ENCODE data around the gene KCNQ1OT1. TPM values are rescaled to one million over a fixed set of nuclear protein-coding genes. Genes with fewer than 3 reads are reported as not detected.

Gene KCNQ1OT1
- total and polyA plus RNA-seq, 9 of the 15 experiments (the other 6 are each of a cell fraction or from before 2014, with no cell fraction given), result 0.04 to 2.3 (median 0.74) TPM

DNA sequence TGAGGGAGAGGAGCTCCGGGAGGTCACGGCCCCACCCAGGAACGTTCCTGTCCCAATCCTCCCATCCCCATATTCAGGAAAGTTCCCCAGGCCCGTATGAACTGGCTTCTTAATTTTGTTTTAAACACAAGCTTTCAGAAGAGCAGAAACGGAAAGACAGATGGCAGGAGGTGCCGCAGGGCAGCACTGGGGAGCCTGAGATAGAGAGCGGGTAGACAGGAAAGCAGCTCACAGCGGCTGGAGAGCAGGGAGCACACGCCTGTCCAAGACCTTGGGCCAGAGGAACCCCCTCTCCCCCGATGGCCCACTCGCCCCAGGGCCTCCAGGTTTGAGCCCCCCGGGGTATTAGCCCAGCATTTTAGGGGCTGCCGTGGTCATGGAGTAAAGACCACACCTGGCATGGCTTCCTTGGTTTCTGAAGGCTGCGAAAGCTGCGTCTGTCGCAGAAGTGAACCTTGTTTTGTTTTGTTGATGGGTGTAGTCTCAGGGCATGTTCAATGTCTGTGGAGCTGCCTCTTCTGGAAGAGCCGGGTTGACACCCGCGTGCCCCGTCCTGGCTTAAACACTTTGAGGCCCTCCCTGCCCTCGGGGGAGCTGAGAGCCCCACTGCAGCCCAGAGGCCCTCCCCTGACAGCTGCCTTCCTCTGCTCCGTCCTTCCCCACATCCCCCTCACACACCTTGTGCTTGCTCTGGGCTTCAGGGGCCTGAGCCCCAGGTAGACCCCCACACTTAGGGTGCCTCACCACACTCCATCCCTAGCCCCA, 17.9 kb upstream of the KCNQ1OT1 start:
- intact Hi-C loops (cut with micrococcal nuclease), result no loop called here
- no peak overlapping the region; a peak in 1 of 4 replicates for H3K9ac ChIP-seq (ENCODE audit: insufficient read depth in 1 of 2, low read depth in 2 of 2, low read length in 2 of 2)
- no TSS peak for BruUV-seq (replicated peaks)

DNA sequence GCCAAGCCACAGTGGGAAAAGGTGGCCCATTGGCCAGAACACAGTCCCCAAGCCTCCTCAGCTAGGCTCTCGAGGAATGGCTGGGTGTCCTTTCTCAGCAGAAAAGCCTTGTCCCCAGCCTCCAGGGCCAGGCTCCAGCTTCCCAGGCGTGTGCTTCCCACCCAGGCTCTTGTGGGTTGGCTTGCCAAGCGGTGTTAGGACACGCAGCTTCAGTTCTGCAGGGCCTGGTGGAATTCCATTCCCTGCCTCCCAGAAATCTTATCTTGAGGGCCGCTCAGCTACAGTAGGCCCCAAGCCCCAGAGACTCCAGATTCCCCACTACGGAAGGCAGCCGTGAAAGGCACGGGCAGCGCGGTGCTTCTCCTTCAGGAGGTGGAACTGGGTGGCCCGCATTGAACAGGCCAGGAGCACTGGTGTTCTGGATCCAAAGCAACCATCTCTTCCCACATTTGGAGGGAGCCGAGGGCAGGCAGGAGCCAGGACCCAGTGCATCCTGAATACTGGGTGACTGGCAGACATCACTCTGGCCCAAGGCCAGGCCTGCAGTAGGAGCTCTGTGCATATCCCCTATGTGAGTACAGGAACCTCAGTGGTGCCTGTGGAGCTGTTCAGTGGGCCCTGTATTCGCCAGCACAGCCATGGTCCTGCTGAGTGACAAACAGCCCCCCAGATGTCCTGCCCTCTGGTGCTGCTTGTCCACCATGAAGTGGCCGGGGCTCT, 16.7 kb upstream of the KCNQ1OT1 start:
- CTCF ChIA-PET (ENCODE audit: low intra/inter-chr PET ratio), result no interaction called here
- POLR2A ChIA-PET, result interaction anchor here (0.5 to 0.6 kb wide), 2 partner anchors 9 to 17 kb away, joined by 3 read pairs; partner anchors contain the start of gene KCNQ1OT1
- H2AFZ ChIP-seq (ENCODE audit: low read depth, low read length), result no peak overlapping the region
- H3K4me2 ChIP-seq (ENCODE audit: insufficient read depth, low read length), result no peak overlapping the region
- intact Hi-C loops (cut with micrococcal nuclease), result no loop called here
- in situ Hi-C loops (cut with MboI), result no loop called here
- H4K20me1 ChIP-seq (replicated peaks; ENCODE audit: control insufficient read depth, insufficient read depth, low read length), result peaks cover 2% of the 10 kb centered on the region; the same call in 1 of the 2 replicates
- no peak overlapping the region for H3K27ac ChIP-seq (ENCODE audit: extremely low read depth, low read depth, low read length)
- ATAC-seq, result no peak
- H3K4me3 ChIP-seq, result no peak overlapping the region
- WGBS (ENCODE audit: insufficient coverage, low coverage, missing lambda C conversion rate), result 37% methylated on average over 13 of the region's 14 CpGs
- DNase-seq (ENCODE audit: extremely low read depth in 1 of 4, low spot score in 3 of 4), result no peak
- no peaks in the 10 kb centered on the region for H3K9me3 ChIP-seq (replicated peaks; ENCODE audit: control insufficient read depth, insufficient read depth, low read depth, low read length)
- FAIRE-seq, result no peak
- peaks cover 0 to 8% of the 10 kb centered on the region in 2 experiments; a peak in 2 of 5 replicates for H3K4me1 ChIP-seq (replicated peaks in 1 of 2; ENCODE audit: control insufficient read depth in 2 of 2, insufficient read depth in 2 of 2, low read length in 2 of 2)
- no peaks in the 10 kb centered on the region for H3K9me1 ChIP-seq (ENCODE audit: control insufficient read depth, insufficient read depth, low read length)
- peaks cover 2 to 56% of the 10 kb centered on the region in 2 experiments; a peak in 3 of 5 replicates for H3K27me3 ChIP-seq (ENCODE audit: control insufficient read depth in 2 of 2, insufficient read depth in 2 of 2, low read length in 2 of 2)
- no peaks in the 10 kb centered on the region for H3K79me2 ChIP-seq (ENCODE audit: control insufficient read depth, insufficient read depth, low read length)
- H3K36me3 ChIP-seq (ENCODE audit: control insufficient read depth, insufficient read depth, low read length), result no peaks in the 10 kb centered on the region
- H3K9ac ChIP-seq (ENCODE audit: insufficient read depth in 1 of 2, low read depth in 2 of 2, low read length in 2 of 2), result no peak overlapping the region; a peak in 1 of 4 replicates
- no TSS peak for BruUV-seq (replicated peaks)
- TF ChIP-seq RUNX1 (IDR thresholded peaks at IDR 0.05; ENCODE audit: low read depth), result no peak
- TF ChIP-seq, protein P1, sequence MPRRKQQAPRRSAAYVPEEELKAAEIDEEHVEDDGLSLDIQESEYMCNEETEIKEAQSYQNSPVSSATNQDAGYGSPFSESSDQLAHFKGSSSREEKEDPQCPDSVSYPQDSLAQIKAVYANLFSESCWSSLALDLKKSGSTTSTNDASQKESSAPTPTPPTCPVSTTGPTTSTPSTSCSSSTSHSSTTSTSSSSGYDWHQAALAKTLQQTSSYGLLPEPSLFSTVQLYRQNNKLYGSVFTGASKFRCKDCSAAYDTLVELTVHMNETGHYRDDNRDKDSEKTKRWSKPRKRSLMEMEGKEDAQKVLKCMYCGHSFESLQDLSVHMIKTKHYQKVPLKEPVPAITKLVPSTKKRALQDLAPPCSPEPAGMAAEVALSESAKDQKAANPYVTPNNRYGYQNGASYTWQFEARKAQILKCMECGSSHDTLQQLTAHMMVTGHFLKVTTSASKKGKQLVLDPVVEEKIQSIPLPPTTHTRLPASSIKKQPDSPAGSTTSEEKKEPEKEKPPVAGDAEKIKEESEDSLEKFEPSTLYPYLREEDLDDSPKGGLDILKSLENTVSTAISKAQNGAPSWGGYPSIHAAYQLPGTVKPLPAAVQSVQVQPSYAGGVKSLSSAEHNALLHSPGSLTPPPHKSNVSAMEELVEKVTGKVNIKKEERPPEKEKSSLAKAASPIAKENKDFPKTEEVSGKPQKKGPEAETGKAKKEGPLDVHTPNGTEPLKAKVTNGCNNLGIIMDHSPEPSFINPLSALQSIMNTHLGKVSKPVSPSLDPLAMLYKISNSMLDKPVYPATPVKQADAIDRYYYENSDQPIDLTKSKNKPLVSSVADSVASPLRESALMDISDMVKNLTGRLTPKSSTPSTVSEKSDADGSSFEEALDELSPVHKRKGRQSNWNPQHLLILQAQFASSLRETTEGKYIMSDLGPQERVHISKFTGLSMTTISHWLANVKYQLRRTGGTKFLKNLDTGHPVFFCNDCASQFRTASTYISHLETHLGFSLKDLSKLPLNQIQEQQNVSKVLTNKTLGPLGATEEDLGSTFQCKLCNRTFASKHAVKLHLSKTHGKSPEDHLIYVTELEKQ (CRISPR knock-in tag; IDR thresholded peaks at IDR 0.05), result no peak
- no peak for TF ChIP-seq TAF15 (IDR thresholded peaks at IDR 0.05; ENCODE audit: low read depth, low read length)
- TF ChIP-seq FOXJ3 (CRISPR knock-in tag; IDR thresholded peaks at IDR 0.05), result no peak
- no peak for TF ChIP-seq ZNF644 (tag; IDR thresholded peaks at IDR 0.05; ENCODE audit: low read depth)
- no peak for TF ChIP-seq CREBBP (IDR thresholded peaks at IDR 0.05; ENCODE audit: low read depth, low read length)

More for the DNA sequence above, 17.9 kb upstream of the KCNQ1OT1 start:
- peaks cover 2% of the 10 kb centered on the region; the same call in 1 of the 2 replicates for H4K20me1 ChIP-seq (replicated peaks; ENCODE audit: control insufficient read depth, insufficient read depth, low read length)
- H3K27ac ChIP-seq (ENCODE audit: extremely low read depth, low read depth, low read length), result no peak overlapping the region
- 30% methylated on average over 21 of the region's 22 CpGs for WGBS (ENCODE audit: insufficient coverage, low coverage, missing lambda C conversion rate)
- no peak overlapping the region for H2AFZ ChIP-seq (ENCODE audit: low read depth, low read length)
- no peaks in the 10 kb centered on the region for H3K36me3 ChIP-seq (ENCODE audit: control insufficient read depth, insufficient read depth, low read length)
- H3K27me3 ChIP-seq (ENCODE audit: control insufficient read depth in 2 of 2, insufficient read depth in 2 of 2, low read length in 2 of 2), result peaks cover 2 to 44% of the 10 kb centered on the region in 2 experiments; a peak in 3 of 5 replicates
- no peak overlapping the region for H3K4me2 ChIP-seq (ENCODE audit: insufficient read depth, low read length)
- H3K4me3 ChIP-seq, result no peak overlapping the region
- in situ Hi-C loops (cut with MboI), result no loop called here
- TF ChIP-seq ZNF436 (CRISPR knock-in tag; IDR thresholded peaks at IDR 0.05), result no peak
- TF ChIP-seq ZFP30 (CRISPR knock-in tag; IDR thresholded peaks at IDR 0.05; ENCODE audit: borderline replicate concordance), result no peak
- no peaks in the 10 kb centered on the region for H3K79me2 ChIP-seq (ENCODE audit: control insufficient read depth, insufficient read depth, low read length)
- DNase-seq (ENCODE audit: extremely low read depth in 1 of 4, low spot score in 3 of 4), result no peak
- H3K9me3 ChIP-seq (replicated peaks; ENCODE audit: control insufficient read depth, insufficient read depth, low read depth, low read length), result no peaks in the 10 kb centered on the region
- H3K9me1 ChIP-seq (ENCODE audit: control insufficient read depth, insufficient read depth, low read length), result no peaks in the 10 kb centered on the region
- ChIA-PET CTCF (ENCODE audit: low intra/inter-chr PET ratio) (no interaction called here), POLR2A (interaction anchor here (0.7 to 1.1 kb wide), 4 partner anchors 10 to 48 kb away, joined by 3 to 8 read pairs (median 3); no protein-coding TSS in a partner anchor)
- ATAC-seq, result no peak
- peaks cover 2 to 15% of the 10 kb centered on the region in 2 experiments; a peak in 3 of 5 replicates for H3K4me1 ChIP-seq (replicated peaks in 1 of 2; ENCODE audit: control insufficient read depth in 2 of 2, insufficient read depth in 2 of 2, low read length in 2 of 2)
- no peak for FAIRE-seq
